ENCODE results near the gene KRT34. TPM values are rescaled to one million over a fixed set of nuclear protein-coding genes. Genes with fewer than 3 reads are reported as not detected.
A peak's percentile ranks its signal among the peaks of the same experiment; 100 is the strongest.

The KRT34 gene
- total RNA-seq, 1 experiment from 2014 or later: 5.1 TPM

GRCh38 chr17:41360296-41360995 lies 21.7 kb downstream of the KRT34 start:
- ChIA-PET POLR2A (ENCODE audit: unreplicated experiment) (no interaction called here), CTCF (interaction anchor here (0.5 kb wide), 1 partner anchor 205 kb away, joined by 3 read pairs; no protein-coding TSS in a partner anchor)
- Histone ChIP-seq H3K36me3 (ENCODE audit: low read depth, low read length) (no peaks in the 10 kb centered on the region), H3K9ac (ENCODE audit: low read length) (no peak overlapping the region), H3K27me3 (ENCODE audit: low read length) (no peaks in the 10 kb centered on the region), H3K4me1 (ENCODE audit: insufficient read depth, low read length) (peaks cover 22% of the 10 kb centered on the region), H3K79me2 (ENCODE audit: low read length) (no peaks in the 10 kb centered on the region), H2AFZ (ENCODE audit: low read length) (0 out of 2 replicates have a peak overlapping the region, but pooled peaks have one; percentile 1), H3K4me3 (ENCODE audit: low read length) (no peak overlapping the region), H3K4me2 (ENCODE audit: low read length) (no peak overlapping the region), H3K9me3 (ENCODE audit: low read length) (no peaks in the 10 kb centered on the region), H3K9me2 (replicated peaks; ENCODE audit: low read length) (no peaks in the 10 kb centered on the region), H3K27ac (ENCODE audit: low read length) (peak overlapping the region; percentile 65), H3F3A (ENCODE audit: low read length, unreplicated experiment) (no peaks in the 10 kb centered on the region), H4K20me1 (ENCODE audit: low read length) (no peaks in the 10 kb centered on the region)
- no TSS peak for BruUV-seq (replicated peaks)
- peak; percentile 80 for DNase-seq
- peak; percentile 73 for ATAC-seq
- intact Hi-C loops (cut with micrococcal nuclease): no loop called here
- TF ChIP-seq EZH2phosphoT487 (IDR thresholded peaks at IDR 0.05; ENCODE audit: borderline replicate concordance, low read length) (no peak), CTCF (conservative IDR thresholded peaks at IDR 0.05; ENCODE audit: low read depth, low read length) (no peak), EZH2 (IDR thresholded peaks at IDR 0.05; ENCODE audit: low read length, unreplicated experiment) (no peak)

GRCh38 chr17:41354536-41354935 lies 27.6 kb downstream of the KRT34 start:
- no TSS peak for BruUV-seq (replicated peaks)
- no peaks in the 10 kb centered on the region for H3K9me3 ChIP-seq (ENCODE audit: low read length)
- H3K9me2 ChIP-seq (replicated peaks; ENCODE audit: low read length): no peaks in the 10 kb centered on the region
- DNase-seq (no peak), ATAC-seq (no peak)
- H3K27ac ChIP-seq (ENCODE audit: low read length): no peak overlapping the region
- H2AFZ ChIP-seq (ENCODE audit: low read length): no peak overlapping the region
- H3K79me2 ChIP-seq (ENCODE audit: low read length): no peaks in the 10 kb centered on the region
- no peak overlapping the region for H3K9ac ChIP-seq (ENCODE audit: low read length)
- no peak overlapping the region for H3K4me2 ChIP-seq (ENCODE audit: low read length)
- no peak overlapping the region for H3K4me3 ChIP-seq (ENCODE audit: low read length)
- H4K20me1 ChIP-seq (ENCODE audit: low read length): no peaks in the 10 kb centered on the region
- H3K27me3 ChIP-seq (ENCODE audit: low read length): no peaks in the 10 kb centered on the region
- CTCF ChIA-PET: no interaction called here
- POLR2A ChIA-PET (ENCODE audit: unreplicated experiment): no interaction called here
- no peaks in the 10 kb centered on the region for H3K36me3 ChIP-seq (ENCODE audit: low read depth, low read length)
- H3K4me1 ChIP-seq (ENCODE audit: insufficient read depth, low read length): peaks cover 2% of the 10 kb centered on the region
- no peaks in the 10 kb centered on the region for H3F3A ChIP-seq (ENCODE audit: low read length, unreplicated experiment)
- intact Hi-C loops (cut with micrococcal nuclease): no loop called here
- TF ChIP-seq EZH2phosphoT487 (IDR thresholded peaks at IDR 0.05; ENCODE audit: borderline replicate concordance, low read length) (no peak), EZH2 (IDR thresholded peaks at IDR 0.05; ENCODE audit: low read length, unreplicated experiment) (no peak), CTCF (conservative IDR thresholded peaks at IDR 0.05; ENCODE audit: low read depth, low read length) (no peak)

- H3K79me2 ChIP-seq (ENCODE audit: low read length): no peaks in the 10 kb centered on the region
- H4K20me1 ChIP-seq (ENCODE audit: low read length): no peaks in the 10 kb centered on the region
- H3K4me1 ChIP-seq (ENCODE audit: insufficient read depth, low read length): no peaks in the 10 kb centered on the region
- H3K9me3 ChIP-seq (ENCODE audit: low read length): no peaks in the 10 kb centered on the region
- intact Hi-C loops (cut with micrococcal nuclease): no loop called here
- no peak overlapping the region for H3K9ac ChIP-seq (ENCODE audit: low read length)
- ATAC-seq: peak; percentile 64
- H3K36me3 ChIP-seq (ENCODE audit: low read depth, low read length): no peaks in the 10 kb centered on the region
- no peak overlapping the region for H2AFZ ChIP-seq (ENCODE audit: low read length)
- DNase-seq: no peak
- no peak overlapping the region for H3K4me3 ChIP-seq (ENCODE audit: low read length)
- TF ChIP-seq CTCF (conservative IDR thresholded peaks at IDR 0.05; ENCODE audit: low read depth, low read length) (no peak), EZH2 (IDR thresholded peaks at IDR 0.05; ENCODE audit: low read length, unreplicated experiment) (no peak), EZH2phosphoT487 (IDR thresholded peaks at IDR 0.05; ENCODE audit: borderline replicate concordance, low read length) (no peak)
- ChIA-PET POLR2A (ENCODE audit: unreplicated experiment) (no interaction called here), CTCF (no interaction called here)
- no peaks in the 10 kb centered on the region for H3K27me3 ChIP-seq (ENCODE audit: low read length)
- no peaks in the 10 kb centered on the region for H3F3A ChIP-seq (ENCODE audit: low read length, unreplicated experiment)
- H3K4me2 ChIP-seq (ENCODE audit: low read length): no peak overlapping the region
- no TSS peak for BruUV-seq (replicated peaks)
- no peak overlapping the region for H3K27ac ChIP-seq (ENCODE audit: low read length)
- H3K9me2 ChIP-seq (replicated peaks; ENCODE audit: low read length): no peaks in the 10 kb centered on the region
Observed at GRCh38 chr17:41352597-41353366, 29.3 kb downstream of the KRT34 start.

Measured in PC-3 (cell line).